Stomach (tissue), 9 donors: ENCODE measurements around the gene OR13G1. TPM values are rescaled to one million over a fixed set of nuclear protein-coding genes. Genes with fewer than 3 reads are reported as not detected.

Experiments
- DNase-seq, 2 donors: peaks; one replicate each; pipeline versions ENCODE4 v3.0.0 to v3.0.0-alpha.2; 2013 to 2019
- H3K27ac ChIP-seq, 5 donors: fragments of 200-600 bp in 4 of 5; sonication (generic) in 4 of 5; one replicate each; pipeline ENCODE4 v1.5.1; 2013 to 2019; ENCODE audit warnings: mild to moderate bottlenecking in 1 of 5, moderate library complexity in 1 of 5
- H3K27me3 ChIP-seq, 3 donors: fragments of 200-600 bp; sonication (generic); one replicate each; pipeline ENCODE4 v1.5.1; 2017 to 2019; ENCODE audit warnings: mixed run types in 1 of 3
- H3K36me3 ChIP-seq, 4 donors: fragments of 200-600 bp; sonication (generic); 1 replicate in 3 of 4; 2 replicates in 1 of 4; pipeline ENCODE4 v1.5.1; 2016 to 2019
- H3K4me1 ChIP-seq, 4 donors: fragments of 200-600 bp; sonication (generic); one replicate each; pipeline ENCODE4 v1.5.1; 2016 to 2019
- H3K4me3 ChIP-seq, 4 donors: fragments of 200-600 bp; sonication (generic) in 3 of 4; one replicate each; pipeline ENCODE4 v1.5.1; 2016 to 2019; ENCODE audit warnings: mild to moderate bottlenecking in 1 of 4
- H3K9me3 ChIP-seq, 4 donors: fragments of 200-600 bp; sonication (generic); one replicate each; pipeline ENCODE4 v1.5.1; 2016 to 2019
- CTCF ChIP-seq, 7 experiments: fragments of 450-650 bp in 4 of 7; fragments of 200-600 bp in 3 of 7; sonication (generic) in 3 of 7; IDR thresholded peaks; one replicate each; pipeline ENCODE4 v1.5.1; 2016 to 2019; ENCODE audit warnings: antibody characterized with exemption in 7 of 7, control low read depth in 2 of 7, mild to moderate bottlenecking in 1 of 7
- EP300 ChIP-seq: sonication (generic); formaldehyde crosslinking; IDR thresholded peaks from one replicate; pipeline ENCODE4 v1.6.1; 2017; ENCODE audit warnings: antibody characterized with exemption
- POLR2A ChIP-seq, 4 donors: fragments of 450-650 bp; IDR thresholded peaks; one replicate each; pipeline ENCODE4 v1.6.1; 2016; ENCODE audit warnings: antibody characterized with exemption in 4 of 4, control low read depth in 2 of 4, mild to moderate bottlenecking in 1 of 4, moderate library complexity in 1 of 4
- POLR2AphosphoS5 ChIP-seq, 3 donors: sonication (generic); formaldehyde crosslinking; IDR thresholded peaks; one replicate each; pipeline ENCODE4 v1.6.1; 2016; ENCODE audit warnings: antibody characterized with exemption in 3 of 3
- WGBS, 5 donors: extraction: QIAGEN DNeasy Blood & Tissue Kit in 3 of 5; methylation state at CpG; one replicate each; pipeline versions ENCODE4 v1.1.5 to v1.1.7; 2013 to 2018; 5-methylcytosine and 5-hydroxymethylcytosine counted together
- intact Hi-C: fragments of 100-400 bp; cut with DNase I; formaldehyde crosslinking; loops from one replicate; pipeline ENCODE4 v1.15.1; 2023; ENCODE audit warnings: low total_unique reads
- polyA plus RNA-seq, 3 donors: library from polyadenylated mRNA; stranded (reverse); fragments of 200-250 nt; gene quantifications; one replicate each; pipeline ENCODE4 v1.2.3, GENCODE V29; 2013
- total RNA-seq, 5 donors: library from RNA; depleted of rRNA; stranded (reverse); fragments of >200 nt; gene quantifications; one replicate each; pipeline versions ENCODE4 v1.1.0 to v1.2.3, GENCODE V29; 2014 to 2016
- donor health status: healthy with polysubstance abuse.
- donor health status: Bipolar disorder and iron deficiency.
- donor health status: healthy.

OR13G1 gene
- total and polyA plus RNA-seq, 8 donors: not detected

- TF ChIP-seq EP300 (no peak), POLR2AphosphoS5 (IDR thresholded peaks at IDR 0.05) (no peak), POLR2A (IDR thresholded peaks at IDR 0.05) (no peak), CTCF (IDR thresholded peaks at IDR 0.05) (no peak)
- no peak overlapping the region for H3K4me3 ChIP-seq
- H3K27ac ChIP-seq: no peak overlapping the region
- H3K9me3 ChIP-seq: peaks cover 0 to 16% (median 0%) of the 10 kb centered on the region in 4 donors
- no peaks in the 10 kb centered on the region for H3K4me1 ChIP-seq
- no peak for DNase-seq
- H3K36me3 ChIP-seq: no peaks in the 10 kb centered on the region
- 52 to 78% (median 72%) methylated on average over 1 of the region's 1 CpG for WGBS, 5 donors
- no peaks in the 10 kb centered on the region for H3K27me3 ChIP-seq
- intact Hi-C loops: no loop called here
Observed at GRCh38 chr1:247701338-247701737, 21.8 kb upstream of the OR13G1 start.

- DNase-seq: peak; percentile 42 to 70
- Histone ChIP-seq H3K27me3 (no peaks in the 10 kb centered on the region), H3K27ac (no peak overlapping the region), H3K9me3 (peaks cover 0 to 7% (median 0%) of the 10 kb centered on the region in 4 donors), H3K4me1 (no peaks in the 10 kb centered on the region), H3K4me3 (no peak overlapping the region), H3K36me3 (no peaks in the 10 kb centered on the region)
- intact Hi-C loops: no loop called here
- WGBS, 5 donors: 31 to 37% (median 35%) methylated on average over 7 of the region's 7 CpGs
- TF ChIP-seq EP300: no peak
- no peak for TF ChIP-seq POLR2AphosphoS5 (IDR thresholded peaks at IDR 0.05)
- peak in 3 of 7 experiments; percentile 35 to 47 (median 38) for TF ChIP-seq CTCF (IDR thresholded peaks at IDR 0.05)
Observed at GRCh38 chr1:247681288-247681897, 1.9 kb upstream of the OR13G1 start.

- no peak overlapping the region for H3K4me3 ChIP-seq
- H3K27ac ChIP-seq: no peak overlapping the region
- TF ChIP-seq CTCF (IDR thresholded peaks at IDR 0.05) (no peak), EP300 (no peak), POLR2AphosphoS5 (IDR thresholded peaks at IDR 0.05) (no peak), POLR2A (IDR thresholded peaks at IDR 0.05) (no peak)
- H3K36me3 ChIP-seq: no peaks in the 10 kb centered on the region
- no peaks in the 10 kb centered on the region for H3K27me3 ChIP-seq
- intact Hi-C loops: no loop called here
- no peaks in the 10 kb centered on the region for H3K4me1 ChIP-seq
- no peak for DNase-seq
- peaks cover 0 to 7% (median 0%) of the 10 kb centered on the region in 4 donors for H3K9me3 ChIP-seq
- WGBS, 5 donors: 69 to 79% (median 71%) methylated on average over 4 of the region's 4 CpGs
Observed at GRCh38 chr1:247680171-247680570, 632 bp upstream of the OR13G1 start.

- 33 to 59% (median 39%) methylated on average over 1 of the region's 1 CpG for WGBS, 5 donors
- TF ChIP-seq CTCF (IDR thresholded peaks at IDR 0.05) (no peak), POLR2AphosphoS5 (IDR thresholded peaks at IDR 0.05) (no peak), POLR2A (IDR thresholded peaks at IDR 0.05) (no peak), EP300 (no peak)
Observed at GRCh38 chr1:247669225-247669624, 10.3 kb downstream of the OR13G1 start.

More at GRCh38 chr1:247669225-247669624, 10.3 kb downstream of the OR13G1 start:
- Histone ChIP-seq H3K27me3 (no peaks in the 10 kb centered on the region), H3K27ac (no peak overlapping the region), H3K9me3 (peaks cover 0 to 6% (median 4%) of the 10 kb centered on the region in 4 donors), H3K4me1 (no peaks in the 10 kb centered on the region), H3K36me3 (no peaks in the 10 kb centered on the region), H3K4me3 (no peak overlapping the region)
- intact Hi-C loops: no loop called here
- DNase-seq: no peak
